Measurements from ENCODE around the gene FOXA1.

- TF ChIP-seq, protein P1, sequence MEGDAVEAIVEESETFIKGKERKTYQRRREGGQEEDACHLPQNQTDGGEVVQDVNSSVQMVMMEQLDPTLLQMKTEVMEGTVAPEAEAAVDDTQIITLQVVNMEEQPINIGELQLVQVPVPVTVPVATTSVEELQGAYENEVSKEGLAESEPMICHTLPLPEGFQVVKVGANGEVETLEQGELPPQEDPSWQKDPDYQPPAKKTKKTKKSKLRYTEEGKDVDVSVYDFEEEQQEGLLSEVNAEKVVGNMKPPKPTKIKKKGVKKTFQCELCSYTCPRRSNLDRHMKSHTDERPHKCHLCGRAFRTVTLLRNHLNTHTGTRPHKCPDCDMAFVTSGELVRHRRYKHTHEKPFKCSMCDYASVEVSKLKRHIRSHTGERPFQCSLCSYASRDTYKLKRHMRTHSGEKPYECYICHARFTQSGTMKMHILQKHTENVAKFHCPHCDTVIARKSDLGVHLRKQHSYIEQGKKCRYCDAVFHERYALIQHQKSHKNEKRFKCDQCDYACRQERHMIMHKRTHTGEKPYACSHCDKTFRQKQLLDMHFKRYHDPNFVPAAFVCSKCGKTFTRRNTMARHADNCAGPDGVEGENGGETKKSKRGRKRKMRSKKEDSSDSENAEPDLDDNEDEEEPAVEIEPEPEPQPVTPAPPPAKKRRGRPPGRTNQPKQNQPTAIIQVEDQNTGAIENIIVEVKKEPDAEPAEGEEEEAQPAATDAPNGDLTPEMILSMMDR (conservative IDR thresholded peaks at IDR 0.05; ENCODE audit: low read depth, low read length) = no peak
- TF ChIP-seq MAFK (IDR thresholded peaks at IDR 0.05; ENCODE audit: low read depth, low read length) (no peak), USF2 (IDR thresholded peaks at IDR 0.05; ENCODE audit: low read depth, low read length) (no peak), SMC3 (IDR thresholded peaks at IDR 0.05; ENCODE audit: low read depth, low read length) (no peak), POLR2A (IDR thresholded peaks at IDR 0.05; ENCODE audit: low read depth, low read length) (no peak), CHD1 (IDR thresholded peaks at IDR 0.05; ENCODE audit: low read depth, low read length) (no peak), ELK1 (IDR thresholded peaks at IDR 0.05; ENCODE audit: borderline replicate concordance, low read depth, low read length) (no peak)
These were observed 25.3 kb downstream of the FOXA1 start for GRCh38 chr14:37569729-37570128.
